Measurements from ENCODE around the gene CELSR1. TPM values are rescaled to one million over a fixed set of nuclear protein-coding genes. Genes with fewer than 3 reads are reported as not detected.
"Not testable (repeated sequence)": the region's sequence is repeated elsewhere in the genome, so short reads cannot be mapped to it uniquely, and the experiment has no call there.

Gene CELSR1
- total and polyA plus RNA-seq, 2 donors from 2014 or later: 15.7 to 49.9 TPM

- peaks cover 0 to 7% (median 0%) of the 10 kb centered on the region in 3 donors for H3K36me3 ChIP-seq (ENCODE audit: control insufficient read depth in 2 of 3, insufficient read depth in 3 of 3, low read length in 3 of 3)
- no peak for TF ChIP-seq CTCF (IDR thresholded peaks at IDR 0.05; ENCODE audit: borderline replicate concordance, extremely low read depth, insufficient read depth)
- no peak for FAIRE-seq
- H3K27ac ChIP-seq (ENCODE audit: low read depth in 2 of 2, low read length in 2 of 2): no peak overlapping the region
- DNase-seq: no peak
- no peaks in the 10 kb centered on the region for H3K9me3 ChIP-seq (ENCODE audit: control insufficient read depth in 2 of 3, insufficient read depth in 1 of 3, low read length in 3 of 3)
- no peaks in the 10 kb centered on the region for H3K4me1 ChIP-seq (ENCODE audit: control insufficient read depth in 2 of 3, insufficient read depth in 2 of 3, low read depth in 1 of 3, low read length in 3 of 3)
- H3K4me3 ChIP-seq (ENCODE audit: low read length in 3 of 3): no peak overlapping the region
- intact Hi-C loops (cut with DNase I): no loop called here
- H3K27me3 ChIP-seq (ENCODE audit: control insufficient read depth, insufficient read depth, low read length): no peaks in the 10 kb centered on the region
- H3K9ac ChIP-seq (ENCODE audit: low read length in 3 of 3): no peak overlapping the region
Observed at GRCh38 chr22:46397951-46398350, 139.5 kb downstream of the CELSR1 start.

DNA sequence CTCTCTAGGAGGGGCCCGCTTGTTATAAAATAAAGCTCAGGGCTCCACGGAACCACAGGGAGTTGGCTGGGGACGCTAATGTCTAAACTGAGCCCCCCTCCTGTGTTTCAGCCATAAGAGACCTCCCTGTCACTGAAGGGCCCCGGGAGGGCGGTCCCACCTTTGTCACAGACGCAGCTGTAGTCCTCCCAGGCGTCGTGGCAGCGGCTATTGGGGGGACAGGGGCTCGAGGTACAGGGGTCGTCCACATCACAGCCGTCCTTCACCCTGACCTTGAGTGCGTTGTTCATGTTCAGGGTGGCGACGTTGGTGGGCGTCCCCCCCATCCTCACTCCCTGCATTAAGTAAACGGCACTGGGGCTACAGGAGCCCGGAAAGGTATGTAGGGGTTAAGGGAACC, 139.9 kb downstream of the CELSR1 start:
- Histone ChIP-seq H3K4me3 (ENCODE audit: low read length in 3 of 3) (no peak overlapping the region), H3K9me3 (ENCODE audit: control insufficient read depth in 2 of 3, insufficient read depth in 1 of 3, low read length in 3 of 3) (no peaks in the 10 kb centered on the region), H3K36me3 (ENCODE audit: control insufficient read depth in 2 of 3, insufficient read depth in 3 of 3, low read length in 3 of 3) (peaks cover 0 to 9% (median 0%) of the 10 kb centered on the region in 3 donors), H3K4me1 (ENCODE audit: control insufficient read depth in 2 of 3, insufficient read depth in 2 of 3, low read depth in 1 of 3, low read length in 3 of 3) (no peaks in the 10 kb centered on the region), H3K27me3 (ENCODE audit: control insufficient read depth, insufficient read depth, low read length) (no peaks in the 10 kb centered on the region), H3K9ac (ENCODE audit: low read length in 3 of 3) (no peak overlapping the region), H3K27ac (ENCODE audit: low read depth in 2 of 2, low read length in 2 of 2) (no peak overlapping the region)
- no peak for FAIRE-seq
- TF ChIP-seq CTCF (IDR thresholded peaks at IDR 0.05; ENCODE audit: borderline replicate concordance, extremely low read depth, insufficient read depth): no peak
- intact Hi-C loops (cut with DNase I): no loop called here
- no peak for DNase-seq

DNA sequence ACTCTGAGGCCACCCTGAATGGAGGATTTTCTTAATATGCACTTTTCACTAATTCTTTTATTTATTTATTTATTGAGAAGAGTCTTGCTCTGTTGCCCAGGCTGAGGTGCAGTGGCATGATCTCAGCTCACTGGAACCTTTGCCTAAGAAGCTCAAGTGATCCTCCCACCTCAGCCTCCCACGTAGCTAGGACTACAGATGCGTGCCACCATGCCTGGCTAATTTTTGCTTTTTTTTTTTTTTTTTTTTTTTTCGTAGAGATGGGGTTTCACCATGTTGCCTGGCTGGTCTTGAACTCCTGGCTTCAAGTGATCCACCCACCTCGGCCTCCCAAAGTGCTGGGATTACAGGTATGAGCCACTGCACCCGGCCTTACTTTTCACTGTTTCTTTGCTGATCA, 140.4 kb downstream of the CELSR1 start:
- H3K27ac ChIP-seq (ENCODE audit: low read depth in 2 of 2, low read length in 2 of 2); H3K4me1 ChIP-seq (ENCODE audit: control insufficient read depth in 2 of 3, insufficient read depth in 2 of 3, low read depth in 1 of 3, low read length in 3 of 3); intact Hi-C loops (cut with DNase I); H3K27me3 ChIP-seq (ENCODE audit: control insufficient read depth, insufficient read depth, low read length); DNase-seq; H3K9ac ChIP-seq (ENCODE audit: low read length in 3 of 3); H3K9me3 ChIP-seq (ENCODE audit: control insufficient read depth in 2 of 3, insufficient read depth in 1 of 3, low read length in 3 of 3); H3K4me3 ChIP-seq (ENCODE audit: low read length in 3 of 3); FAIRE-seq; H3K36me3 ChIP-seq (ENCODE audit: control insufficient read depth in 2 of 3, insufficient read depth in 3 of 3, low read length in 3 of 3): not testable (repeated sequence)

GRCh38 chr22:46395145-46395544, 142.3 kb downstream of the CELSR1 start:
- FAIRE-seq (no peak), DNase-seq (no peak)
- no peak for TF ChIP-seq CTCF (IDR thresholded peaks at IDR 0.05; ENCODE audit: borderline replicate concordance, extremely low read depth, insufficient read depth)
- intact Hi-C loops (cut with DNase I): no loop called here
- Histone ChIP-seq H3K27me3 (ENCODE audit: control insufficient read depth, insufficient read depth, low read length) (no peaks in the 10 kb centered on the region), H3K4me1 (ENCODE audit: control insufficient read depth in 2 of 3, insufficient read depth in 2 of 3, low read depth in 1 of 3, low read length in 3 of 3) (peaks cover 0 to 4% (median 0%) of the 10 kb centered on the region in 3 donors), H3K9ac (ENCODE audit: low read length in 3 of 3) (no peak overlapping the region), H3K4me3 (ENCODE audit: low read length in 3 of 3) (no peak overlapping the region), H3K36me3 (ENCODE audit: control insufficient read depth in 2 of 3, insufficient read depth in 3 of 3, low read length in 3 of 3) (peaks cover 0 to 9% (median 3%) of the 10 kb centered on the region in 3 donors), H3K27ac (ENCODE audit: low read depth in 2 of 2, low read length in 2 of 2) (no peak overlapping the region), H3K9me3 (ENCODE audit: control insufficient read depth in 2 of 3, insufficient read depth in 1 of 3, low read length in 3 of 3) (no peaks in the 10 kb centered on the region)

Data from kidney (tissue), 14 donors.